Measurements from ENCODE around the gene ECT2L.

The ECT2L gene

GRCh38 chr6:138862456-138862855, 66.6 kb downstream of the ECT2L start:
- no peak for DNase-seq (ENCODE audit: low spot score)

- no peak for DNase-seq (ENCODE audit: low spot score)
Observed at GRCh38 chr6:138863321-138863720, 67.4 kb downstream of the ECT2L start.

GRCh38 chr6:138864343-138864890, 68.5 kb downstream of the ECT2L start:
- no peak for DNase-seq (ENCODE audit: low spot score)

- DNase-seq (ENCODE audit: low spot score): no peak
Observed at GRCh38 chr6:138865480-138866109, 69.7 kb downstream of the ECT2L start.

- no peak for DNase-seq (ENCODE audit: low spot score)
Observed at GRCh38 chr6:138868181-138868580, 72.3 kb downstream of the ECT2L start.

GRCh38 chr6:138869398-138869797, 73.5 kb downstream of the ECT2L start:
- DNase-seq (ENCODE audit: low spot score): no peak

GRCh38 chr6:138873191-138873590, 77.3 kb downstream of the ECT2L start:
- no peak for DNase-seq (ENCODE audit: low spot score)

- no peak for DNase-seq (ENCODE audit: low spot score)
Observed at GRCh38 chr6:138882369-138883017, 86.6 kb downstream of the ECT2L start.

GRCh38 chr6:138885156-138885819, 89.4 kb downstream of the ECT2L start:
- DNase-seq (ENCODE audit: low spot score): no peak

GRCh38 chr6:138891255-138891986, 95.5 kb downstream of the ECT2L start:
- DNase-seq (ENCODE audit: low spot score): no peak

GRCh38 chr6:138896104-138896756, 100.3 kb downstream of the ECT2L start:
- no peak for DNase-seq (ENCODE audit: low spot score)

- no peak for DNase-seq (ENCODE audit: low spot score)
Observed at GRCh38 chr6:138897031-138897430, 101.1 kb downstream of the ECT2L start.

- no peak for DNase-seq (ENCODE audit: low spot score)
Observed at GRCh38 chr6:138907167-138907566, 111.3 kb downstream of the ECT2L start.

GRCh38 chr6:138909511-138909910, 113.6 kb downstream of the ECT2L start:
- no peak for DNase-seq (ENCODE audit: low spot score)

GRCh38 chr6:138909975-138910374, 114.1 kb downstream of the ECT2L start:
- no peak for DNase-seq (ENCODE audit: low spot score)

GRCh38 chr6:138912308-138912707, 116.4 kb downstream of the ECT2L start:
- DNase-seq (ENCODE audit: low spot score): no peak

- no peak for DNase-seq (ENCODE audit: low spot score)
Observed at GRCh38 chr6:138914701-138915100, 118.8 kb downstream of the ECT2L start.

- no peak for DNase-seq (ENCODE audit: low spot score)
Observed at GRCh38 chr6:138920906-138921305, 125.0 kb downstream of the ECT2L start.

GRCh38 chr6:138923561-138923960, 127.7 kb downstream of the ECT2L start:
- peak; percentile 5 for DNase-seq (ENCODE audit: low spot score)

- DNase-seq (ENCODE audit: low spot score): no peak
Observed at GRCh38 chr6:138925806-138926205, 129.9 kb downstream of the ECT2L start.

- DNase-seq (ENCODE audit: low spot score): no peak
Observed at GRCh38 chr6:138926579-138926978, 130.7 kb downstream of the ECT2L start.

Data from SK-N-DZ (cell line).